WTC11 (cell line): ENCODE data around the gene SORL1.

Experiments used
- CTCF ChIP-seq: fragments of 200-600 bp; IDR thresholded peaks from 2 replicates; pipeline ENCODE4 v1.8.0; 2022; ENCODE audit warnings: antibody characterized with exemption
- FOXP1 ChIP-seq: sonication (generic); formaldehyde crosslinking; IDR thresholded peaks from 2 replicates; pipeline ENCODE4 v1.8.0; 2022; ENCODE audit warnings: missing genetic modification reagents, mild to moderate bottlenecking, moderate library complexity, borderline replicate concordance
- HMGA2 ChIP-seq: fragments of 250-450 bp; sonication (Bioruptor Pico); IDR thresholded peaks from 2 replicates; pipeline ENCODE4 v1.4.0; 2021; ENCODE audit warnings: mild to moderate bottlenecking, moderate library complexity
- PREB ChIP-seq: sonication (generic); formaldehyde crosslinking; IDR thresholded peaks from 2 replicates; pipeline ENCODE4 v1.8.1; 2022; ENCODE audit warnings: mild to moderate bottlenecking, missing genetic modification reagents, moderate library complexity, borderline replicate concordance
- USF2 ChIP-seq: sonication (generic); formaldehyde crosslinking; IDR thresholded peaks from 2 replicates; pipeline ENCODE4 v1.8.1; 2023; ENCODE audit warnings: mild to moderate bottlenecking, missing genetic modification reagents, moderate library complexity
- ZNF423 ChIP-seq: fragments of 250-450 bp; sonication (Bioruptor Pico); IDR thresholded peaks from 2 replicates; pipeline ENCODE4 v2.1.2; 2022; ENCODE audit warnings: mild to moderate bottlenecking, moderate library complexity

- TF ChIP-seq ZNF423 (no peak), PREB (no peak), USF2 (no peak), HMGA2 (CRISPR knock-in tag) (no peak), FOXP1 (CRISPR knock-in tag) (no peak), CTCF (no peak)
These were observed 34.5 kb upstream of the SORL1 start for GRCh38 chr11:121417607-121418006.
